Caco-2 (cell line): ENCODE data around the gene PXMP4. TPM values are rescaled to one million over a fixed set of nuclear protein-coding genes. Genes with fewer than 3 reads are reported as not detected.

Experiments used
- BruUV-seq: library from RNA; stranded (reverse); fragments of 400-500 nt; replicated peaks from 2 replicates; lab custom pipeline; 2021; lab: Mats Ljungman, UMichigan
- CTCF ChIA-PET: fragments of 300-600 bp; sonication (Branson Sonifier 250); formaldehyde crosslinking; loops from one replicate; lab custom pipeline; 2022; ENCODE audit warnings: antibody characterized with exemption; lab: Charles Lee
- POLR2A ChIA-PET: fragments of 300-600 bp; sonication (Branson Sonifier 250); formaldehyde crosslinking; loops from one replicate; lab custom pipeline; 2022; ENCODE audit warnings: antibody characterized with exemption; lab: Charles Lee
- DNase-seq, 2 experiments: peaks; one replicate each; pipeline versions ENCODE4 v3.0.0 to v3.0.0-alpha.2; 2020 to 2022
- H3K27me3 ChIP-seq: replicated peaks from 2 replicates; pipeline ENCODE4 v1.6.0; 2011; ENCODE audit warnings: low read length; ENCODE audit not compliant: control insufficient read depth, insufficient read depth
- H3K36me3 ChIP-seq: 2 replicates; pipeline ENCODE4 v1.5.1; 2011; ENCODE audit warnings: low read length; ENCODE audit not compliant: control insufficient read depth, insufficient read depth
- H3K4me1 ChIP-seq: fragments of 250-450 bp; sonication (Bioruptor Pico); 2 replicates; pipeline ENCODE4 v1.5.1; 2020; ENCODE audit warnings: mild to moderate bottlenecking
- H3K4me3 ChIP-seq: 2 replicates; pipeline ENCODE4 v1.5.1; 2011; ENCODE audit warnings: low read depth, mild to moderate bottlenecking, control low read depth, low read length
- H3K9me3 ChIP-seq: fragments of 250-450 bp; sonication (Bioruptor Pico); 2 replicates; pipeline ENCODE4 v1.5.1; 2020; ENCODE audit warnings: mild to moderate bottlenecking, moderate library complexity
- H3K27ac Mint-ChIP-seq: one replicate; pipeline ENCODE4 v1.8.0; 2022; ENCODE audit warnings: mixed read lengths; ENCODE audit not compliant: unreplicated experiment
- H3K27me3 Mint-ChIP-seq: one replicate; pipeline ENCODE4 v1.8.0; 2022; ENCODE audit warnings: mixed read lengths; ENCODE audit not compliant: insufficient read depth, unreplicated experiment
- H3K36me3 Mint-ChIP-seq: one replicate; pipeline ENCODE4 v1.8.0; 2022; ENCODE audit warnings: mild to moderate bottlenecking, mixed read lengths; ENCODE audit not compliant: insufficient read depth, unreplicated experiment
- H3K4me1 Mint-ChIP-seq: one replicate; pipeline ENCODE4 v1.8.0; 2022; ENCODE audit warnings: low read depth, mixed read lengths; ENCODE audit not compliant: unreplicated experiment
- H3K4me3 Mint-ChIP-seq: one replicate; pipeline ENCODE4 v1.8.0; 2022; ENCODE audit warnings: mild to moderate bottlenecking, moderate library complexity, mixed read lengths; ENCODE audit not compliant: unreplicated experiment
- H3K9me3 Mint-ChIP-seq: one replicate; pipeline ENCODE4 v1.8.0; 2022; ENCODE audit warnings: mixed read lengths; ENCODE audit not compliant: unreplicated experiment
- CTCF ChIP-seq, 2 experiments: fragments of 200-600 bp in 1 of 2; IDR thresholded peaks; 1 replicate in 1 of 2; 2 replicates in 1 of 2; pipeline versions ENCODE4 v1.5.1 to v1.8.0; 2011 to 2022; ENCODE audit warnings: antibody characterized with exemption in 1 of 2, control low read depth in 1 of 2, inconsistent platforms in 1 of 2, low read depth in 1 of 2, low read length in 1 of 2, mild to moderate bottlenecking in 1 of 2, moderate library complexity in 1 of 2; ENCODE audit not compliant: insufficient read depth in 1 of 2, severe bottlenecking in 1 of 2, unreplicated experiment in 1 of 2
- intact Hi-C: fragments of 100-400 bp; cut with micrococcal nuclease; formaldehyde crosslinking; loops from one replicate; pipeline ENCODE4 v1.10.0; 2022; ENCODE audit not compliant: unreplicated experiment
- total RNA-seq: library from RNA; stranded (reverse); gene quantifications from 2 replicates; pipeline ENCODE4 v1.2.3, GENCODE V29; 2022

Gene PXMP4
- total RNA-seq, 1 experiment from 2014 or later: 39.5 TPM

GRCh38 chr20:33728463-33728862 lies 8.4 kb upstream of the PXMP4 start:
- H3K4me3 Mint-ChIP-seq: no peak overlapping the region
- no TSS peak for BruUV-seq
- no peak for DNase-seq
- H3K27ac Mint-ChIP-seq: no peak overlapping the region
- ChIA-PET POLR2A (no interaction called here), CTCF (interaction anchor here (0.6 to 0.8 kb wide), 2 partner anchors 8 to 41 kb away, joined by 3 to 6 read pairs; partner anchors contain the start of gene PXMP4)
- intact Hi-C loops: no loop called here
- no peak for TF ChIP-seq CTCF (IDR thresholded peaks at IDR 0.05; ENCODE audit: insufficient read depth in 1 of 2, low read depth in 1 of 2, low read length in 1 of 2, severe bottlenecking in 1 of 2, unreplicated experiment in 1 of 2)
- no peaks in the 10 kb centered on the region for H3K36me3 ChIP-seq
- H3K27me3 ChIP-seq: no peaks in the 10 kb centered on the region
- H3K4me1 Mint-ChIP-seq: peaks cover 17% of the 10 kb centered on the region
- no peak overlapping the region for H3K4me3 ChIP-seq
- peaks cover 20% of the 10 kb centered on the region for H3K4me1 ChIP-seq
- no peaks in the 10 kb centered on the region for H3K9me3 ChIP-seq
- peaks cover 8% of the 10 kb centered on the region for H3K36me3 Mint-ChIP-seq
- no peaks in the 10 kb centered on the region for H3K27me3 Mint-ChIP-seq
- no peaks in the 10 kb centered on the region for H3K9me3 Mint-ChIP-seq

- TF ChIP-seq CTCF (IDR thresholded peaks at IDR 0.05; ENCODE audit: insufficient read depth in 1 of 2, low read depth in 1 of 2, low read length in 1 of 2, severe bottlenecking in 1 of 2, unreplicated experiment in 1 of 2): no peak
- no peaks in the 10 kb centered on the region for H3K36me3 ChIP-seq
- H3K27me3 ChIP-seq: no peaks in the 10 kb centered on the region
- H3K4me1 ChIP-seq: peaks cover 18% of the 10 kb centered on the region
- no peak for DNase-seq
- no peak overlapping the region for H3K4me3 ChIP-seq
- H3K27ac Mint-ChIP-seq: no peak overlapping the region
- H3K4me3 Mint-ChIP-seq: no peak overlapping the region
- no peaks in the 10 kb centered on the region for H3K9me3 Mint-ChIP-seq
- POLR2A ChIA-PET: no interaction called here
- intact Hi-C loops: no loop called here
- H3K27me3 Mint-ChIP-seq: no peaks in the 10 kb centered on the region
- H3K36me3 Mint-ChIP-seq: peaks cover 5% of the 10 kb centered on the region
- no TSS peak for BruUV-seq
- peaks cover 13% of the 10 kb centered on the region for H3K4me1 Mint-ChIP-seq
- H3K9me3 ChIP-seq: no peaks in the 10 kb centered on the region
- CTCF ChIA-PET: interaction anchor here (0.6 to 0.8 kb wide), 2 partner anchors 8 to 40 kb away, joined by 3 to 6 read pairs; partner anchors contain the start of gene PXMP4
Observed at GRCh38 chr20:33727806-33728205, 7.7 kb upstream of the PXMP4 start.

GRCh38 chr20:33727115-33727479 lies 7.0 kb upstream of the PXMP4 start:
- peaks cover 18% of the 10 kb centered on the region for H3K4me1 ChIP-seq

More at GRCh38 chr20:33727115-33727479, 7.0 kb upstream of the PXMP4 start:
- intact Hi-C loops: no loop called here
- no peaks in the 10 kb centered on the region for H3K9me3 Mint-ChIP-seq
- peaks cover 9% of the 10 kb centered on the region for H3K4me1 Mint-ChIP-seq
- H3K27me3 ChIP-seq: no peaks in the 10 kb centered on the region
- ChIA-PET CTCF (interaction anchor here (0.8 to 1.4 kb wide), 3 partner anchors 13 to 61 kb away, joined by 3 to 5 read pairs (median 3); partner anchors contain the start of gene ACTL10), POLR2A (interaction anchor here (1.5 kb wide), 2 partner anchors 60 to 84 kb away, joined by 3 read pairs; partner anchors contain the start of genes ACTL10 and CHMP4B)
- H3K27ac Mint-ChIP-seq: no peak overlapping the region
- no peaks in the 10 kb centered on the region for H3K27me3 Mint-ChIP-seq
- no peaks in the 10 kb centered on the region for H3K9me3 ChIP-seq
- no peak for TF ChIP-seq CTCF (IDR thresholded peaks at IDR 0.05; ENCODE audit: insufficient read depth in 1 of 2, low read depth in 1 of 2, low read length in 1 of 2, severe bottlenecking in 1 of 2, unreplicated experiment in 1 of 2)
- no peak overlapping the region for H3K4me3 Mint-ChIP-seq
- no peak overlapping the region for H3K4me3 ChIP-seq
- H3K36me3 Mint-ChIP-seq: no peaks in the 10 kb centered on the region
- BruUV-seq: no TSS peak
- no peak for DNase-seq
- no peaks in the 10 kb centered on the region for H3K36me3 ChIP-seq
